Mesothelial cell of epicardium (in vitro differentiated cells): ENCODE measurements around the gene CALCOCO1. TPM values are rescaled to one million over a fixed set of nuclear protein-coding genes. Genes with fewer than 3 reads are reported as not detected.

Experiments used
- DNase-seq, 2 experiments: peaks; one replicate each; pipeline ENCODE4 v3.0.0; 2021; ENCODE audit warnings: low spot score in 2 of 2; ENCODE audit not compliant: unreplicated experiment in 2 of 2
- H3K27ac Mint-ChIP-seq: 2 replicates; pipeline ENCODE4 v1.8.0; 2021; ENCODE audit warnings: mixed read lengths
- H3K27me3 Mint-ChIP-seq: 2 replicates; pipeline ENCODE4 v1.8.0; 2021; ENCODE audit warnings: low read depth, mixed read lengths
- H3K36me3 Mint-ChIP-seq: 2 replicates; pipeline ENCODE4 v1.8.0; 2021; ENCODE audit warnings: mixed read lengths
- H3K4me1 Mint-ChIP-seq: 2 replicates; pipeline ENCODE4 v1.8.0; 2021; ENCODE audit warnings: mixed read lengths
- H3K4me3 Mint-ChIP-seq: 2 replicates; pipeline ENCODE4 v1.8.0; 2021; ENCODE audit warnings: mild to moderate bottlenecking, moderate library complexity, mixed read lengths
- H3K9me3 Mint-ChIP-seq: 2 replicates; pipeline ENCODE4 v1.8.0; 2021; ENCODE audit warnings: mixed read lengths
- total RNA-seq: library from RNA; stranded (reverse); gene quantifications from 3 replicates; pipeline ENCODE4 v1.2.1, GENCODE V29; 2021
- TF ChIP-seq, protein P1 (sequence below): fragments of 200-600 bp; sonication (generic); IDR thresholded peaks from one replicate; pipeline ENCODE4 v1.5.0; 2021; ENCODE audit warnings: antibody characterized with exemption; ENCODE audit not compliant: unreplicated experiment

The CALCOCO1 gene
- total RNA-seq, 1 donor from 2014 or later: 130 TPM

GRCh38 chr12:53677800-53678148 is 49.5 kb downstream of the CALCOCO1 start:
- H3K27me3 Mint-ChIP-seq: no peaks in the 10 kb centered on the region
- H3K4me1 Mint-ChIP-seq: peaks cover 40% of the 10 kb centered on the region
- peak overlapping the region; percentile 99 for H3K27ac Mint-ChIP-seq
- peaks cover 11% of the 10 kb centered on the region for H3K36me3 Mint-ChIP-seq
- H3K4me3 Mint-ChIP-seq: peak overlapping the region; percentile 95
- peaks cover 3% of the 10 kb centered on the region for H3K9me3 Mint-ChIP-seq
- TF ChIP-seq, protein P1, sequence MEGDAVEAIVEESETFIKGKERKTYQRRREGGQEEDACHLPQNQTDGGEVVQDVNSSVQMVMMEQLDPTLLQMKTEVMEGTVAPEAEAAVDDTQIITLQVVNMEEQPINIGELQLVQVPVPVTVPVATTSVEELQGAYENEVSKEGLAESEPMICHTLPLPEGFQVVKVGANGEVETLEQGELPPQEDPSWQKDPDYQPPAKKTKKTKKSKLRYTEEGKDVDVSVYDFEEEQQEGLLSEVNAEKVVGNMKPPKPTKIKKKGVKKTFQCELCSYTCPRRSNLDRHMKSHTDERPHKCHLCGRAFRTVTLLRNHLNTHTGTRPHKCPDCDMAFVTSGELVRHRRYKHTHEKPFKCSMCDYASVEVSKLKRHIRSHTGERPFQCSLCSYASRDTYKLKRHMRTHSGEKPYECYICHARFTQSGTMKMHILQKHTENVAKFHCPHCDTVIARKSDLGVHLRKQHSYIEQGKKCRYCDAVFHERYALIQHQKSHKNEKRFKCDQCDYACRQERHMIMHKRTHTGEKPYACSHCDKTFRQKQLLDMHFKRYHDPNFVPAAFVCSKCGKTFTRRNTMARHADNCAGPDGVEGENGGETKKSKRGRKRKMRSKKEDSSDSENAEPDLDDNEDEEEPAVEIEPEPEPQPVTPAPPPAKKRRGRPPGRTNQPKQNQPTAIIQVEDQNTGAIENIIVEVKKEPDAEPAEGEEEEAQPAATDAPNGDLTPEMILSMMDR: no peak
- no peak for DNase-seq

DNA sequence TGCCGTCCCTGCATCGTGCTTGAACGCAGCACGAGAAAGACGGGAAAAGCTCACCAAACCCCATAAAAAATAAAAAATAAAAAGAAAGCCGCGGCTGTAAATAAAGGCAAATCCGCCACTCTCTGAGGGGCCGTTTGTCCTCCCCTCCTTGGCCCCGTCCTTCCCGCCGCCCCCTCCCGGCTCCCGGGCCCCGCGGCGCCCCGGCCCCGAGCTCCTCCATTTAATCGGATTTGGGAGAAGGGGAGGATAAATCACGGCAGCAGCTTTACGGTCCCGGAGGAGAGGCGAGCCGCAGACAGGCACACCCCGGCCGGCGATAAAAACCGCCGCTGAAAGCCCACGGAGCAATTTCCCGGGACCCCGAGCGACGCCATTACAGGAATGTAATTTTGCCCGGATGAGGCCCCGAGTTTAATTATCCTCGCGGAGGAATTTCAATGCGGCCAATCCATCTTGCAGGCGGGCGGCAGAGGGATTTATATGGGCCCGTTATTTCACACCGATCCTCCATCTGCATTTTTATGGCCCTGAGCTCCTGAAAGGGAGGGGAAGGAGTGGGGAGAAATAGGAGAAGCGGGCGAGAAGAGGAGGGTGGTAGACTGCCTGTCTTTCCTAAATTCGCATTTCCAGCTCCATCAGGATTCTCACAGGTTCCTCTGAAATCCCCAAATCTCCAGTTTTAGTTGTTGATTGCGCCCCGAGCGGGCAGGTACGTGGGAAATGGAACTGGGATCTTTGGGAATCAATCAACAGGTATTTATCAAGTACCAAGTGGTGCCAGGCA is 50.0 kb downstream of the CALCOCO1 start:
- DNase-seq: peak in 1 of 2 experiments; percentile 55
- Mint-ChIP-seq H3K4me1 (peaks cover 40% of the 10 kb centered on the region), H3K27me3 (no peaks in the 10 kb centered on the region), H3K27ac (peak overlapping the region; percentile 99), H3K9me3 (peaks cover 3% of the 10 kb centered on the region), H3K4me3 (peak overlapping the region; percentile 95), H3K36me3 (peaks cover 13% of the 10 kb centered on the region)
- TF ChIP-seq, protein P1: no peak

GRCh38 chr12:53676656-53677015 is 50.6 kb downstream of the CALCOCO1 start:
- TF ChIP-seq, protein P1: no peak
- Mint-ChIP-seq H3K9me3 (no peaks in the 10 kb centered on the region), H3K27me3 (no peaks in the 10 kb centered on the region), H3K4me3 (peak overlapping the region; percentile 95), H3K4me1 (peaks cover 40% of the 10 kb centered on the region), H3K36me3 (peaks cover 13% of the 10 kb centered on the region), H3K27ac (peak overlapping the region; percentile 99)
- no peak for DNase-seq

GRCh38 chr12:53675701-53676607 is 51.3 kb downstream of the CALCOCO1 start, which contains the start of gene ATP5MC2:
ATP5MC2 (minus strand) TSS chr12:53676083; CDS start chr12:53672614, 3,469 bp downstream.
- peak within 1 kb of the TSS; percentile 95 for H3K4me3 Mint-ChIP-seq
- peak within 1 kb of the TSS; percentile 99 for H3K27ac Mint-ChIP-seq
- no peaks in the 10 kb centered on the region for H3K27me3 Mint-ChIP-seq
- peak; percentile 94 to 98 for DNase-seq
- TF ChIP-seq, protein P1: peak; percentile 93
- H3K4me1 Mint-ChIP-seq: peaks cover 40% of the 10 kb centered on the region
- no peaks in the 10 kb centered on the region for H3K9me3 Mint-ChIP-seq
- H3K36me3 Mint-ChIP-seq: peaks cover 18% of the 10 kb centered on the region

DNA sequence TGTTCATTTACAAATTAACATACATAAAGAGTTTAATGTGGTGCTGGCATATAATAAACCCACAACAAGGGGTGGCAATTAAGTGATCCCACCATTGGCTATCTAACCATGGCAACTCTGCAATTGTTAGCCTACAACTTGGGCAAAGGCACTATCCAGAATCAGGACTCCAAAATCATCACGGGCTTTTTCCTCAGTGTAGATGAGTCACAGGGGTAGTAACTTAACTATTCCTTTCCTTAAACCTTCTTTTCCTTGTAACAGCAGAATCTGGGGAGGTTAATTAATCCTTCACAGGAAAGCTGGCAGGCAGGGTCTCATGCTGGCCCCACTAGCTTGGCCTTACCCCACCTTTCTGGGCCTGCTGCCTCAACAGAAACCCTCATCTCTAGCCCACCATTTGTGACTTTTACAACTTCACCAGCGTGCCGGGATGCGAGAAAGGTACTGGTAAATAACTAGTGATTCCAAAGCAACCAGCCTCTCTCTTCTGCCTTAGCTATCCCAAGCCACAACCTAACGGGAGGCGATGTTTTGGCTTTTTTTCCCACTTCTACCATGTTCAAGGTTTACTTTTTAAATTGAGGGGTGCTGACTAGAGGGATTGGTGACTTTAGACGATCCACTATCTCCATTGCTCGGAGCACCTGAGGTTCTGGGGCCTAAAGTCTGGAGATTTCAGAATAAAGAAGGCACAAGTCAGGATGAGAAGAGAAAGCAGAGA is 52.1 kb downstream of the CALCOCO1 start:
- Mint-ChIP-seq H3K36me3 (peaks cover 19% of the 10 kb centered on the region), H3K4me3 (peak overlapping the region; percentile 95), H3K27me3 (no peaks in the 10 kb centered on the region), H3K9me3 (no peaks in the 10 kb centered on the region), H3K4me1 (peaks cover 40% of the 10 kb centered on the region), H3K27ac (peak overlapping the region; percentile 99)
- TF ChIP-seq, protein P1: no peak
- DNase-seq: no peak
